OCI-LY3 (cell line): ENCODE results near the gene NAB1.

ENCODE experiments used
- CTCF ChIP-seq: fragments of 200-600, 300-600 bp; sonication (generic); IDR thresholded peaks from 2 replicates; pipeline ENCODE4 v1.5.1; 2014; ENCODE audit warnings: antibody characterized with exemption, low read length, low read depth
- EZH2phosphoT487 ChIP-seq: fragments of 200-600 bp; shearing (Covaris generic); IDR thresholded peaks from 2 replicates; pipeline ENCODE4 v1.6.1; 2018; ENCODE audit warnings: antibody characterized with exemption, mixed run types, low read depth

- TF ChIP-seq CTCF (no peak), EZH2phosphoT487 (no peak)
Measured at GRCh38 chr2:190677255-190677654, 28.4 kb downstream of the NAB1 start.
